Astrocyte (in vitro differentiated cells and primary cell): Measurements from ENCODE around the gene B3GNT9.

Experiments
- EZH2 ChIP-seq: IDR thresholded peaks from 2 replicates; pipeline ENCODE4 v1.6.1; 2012; ENCODE audit warnings: mild to moderate bottlenecking, low read length, inconsistent platforms; ENCODE audit not compliant: insufficient read depth
- TF ChIP-seq, protein P1 (sequence below): IDR thresholded peaks from 2 replicates; pipeline ENCODE4 v1.5.1; 2011; ENCODE audit warnings: low read depth, mild to moderate bottlenecking, inconsistent platforms, low read length, moderate library complexity; ENCODE audit not compliant: insufficient read depth

DNA sequence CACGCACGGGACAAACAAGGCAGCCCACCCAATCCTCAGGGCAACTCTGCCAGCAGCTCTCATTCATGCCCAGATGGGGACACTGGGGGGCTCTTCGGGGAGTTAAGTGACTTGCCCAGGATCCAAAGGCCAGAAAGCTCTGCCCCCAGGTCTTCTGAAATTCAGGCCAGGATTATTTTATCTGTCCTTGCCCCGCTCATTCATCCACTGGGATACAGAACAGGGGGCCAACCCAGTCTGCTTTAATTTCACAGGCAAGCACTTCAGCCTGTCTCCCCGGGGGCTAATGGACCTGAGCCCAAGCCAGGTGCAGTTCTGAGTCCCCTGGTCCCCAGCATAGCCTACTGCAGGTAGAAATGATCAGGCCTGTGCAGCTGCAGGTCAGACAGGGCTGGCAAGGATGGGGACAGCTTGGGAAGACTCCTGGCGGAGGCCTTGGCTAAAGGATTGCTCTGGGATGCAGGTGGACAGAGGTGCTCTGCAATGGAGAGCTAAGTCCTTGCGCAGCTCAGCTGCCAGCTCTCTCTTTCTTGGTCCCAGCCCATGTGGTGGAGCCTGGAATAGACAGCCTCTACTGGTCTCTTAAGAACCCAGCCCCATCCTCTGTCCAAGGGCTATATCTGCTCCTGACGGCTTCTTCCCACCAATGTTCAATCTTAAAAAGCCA, 766 bp upstream of the B3GNT9 start:
- TF ChIP-seq, protein P1, sequence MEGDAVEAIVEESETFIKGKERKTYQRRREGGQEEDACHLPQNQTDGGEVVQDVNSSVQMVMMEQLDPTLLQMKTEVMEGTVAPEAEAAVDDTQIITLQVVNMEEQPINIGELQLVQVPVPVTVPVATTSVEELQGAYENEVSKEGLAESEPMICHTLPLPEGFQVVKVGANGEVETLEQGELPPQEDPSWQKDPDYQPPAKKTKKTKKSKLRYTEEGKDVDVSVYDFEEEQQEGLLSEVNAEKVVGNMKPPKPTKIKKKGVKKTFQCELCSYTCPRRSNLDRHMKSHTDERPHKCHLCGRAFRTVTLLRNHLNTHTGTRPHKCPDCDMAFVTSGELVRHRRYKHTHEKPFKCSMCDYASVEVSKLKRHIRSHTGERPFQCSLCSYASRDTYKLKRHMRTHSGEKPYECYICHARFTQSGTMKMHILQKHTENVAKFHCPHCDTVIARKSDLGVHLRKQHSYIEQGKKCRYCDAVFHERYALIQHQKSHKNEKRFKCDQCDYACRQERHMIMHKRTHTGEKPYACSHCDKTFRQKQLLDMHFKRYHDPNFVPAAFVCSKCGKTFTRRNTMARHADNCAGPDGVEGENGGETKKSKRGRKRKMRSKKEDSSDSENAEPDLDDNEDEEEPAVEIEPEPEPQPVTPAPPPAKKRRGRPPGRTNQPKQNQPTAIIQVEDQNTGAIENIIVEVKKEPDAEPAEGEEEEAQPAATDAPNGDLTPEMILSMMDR = no peak
- no peak for TF ChIP-seq EZH2
